SK-N-SH (cell line): ENCODE results near the gene PANX2. TPM values are rescaled to one million over a fixed set of nuclear protein-coding genes. Genes with fewer than 3 reads are reported as not detected.

Experiments used
- CTCF ChIA-PET: fragments of 300-600, 350-600 bp; formaldehyde crosslinking; extraction: SDS; loops from one replicate; lab custom pipeline; 2021; lab: Yijun Ruan, JAX
- POLR2A ChIA-PET: fragments of 350-600 bp; sonication (Branson Sonifier 250); formaldehyde crosslinking; extraction: SDS; loops from one replicate; lab custom pipeline; 2020; ENCODE audit warnings: antibody characterized with exemption, inconsistent platforms; lab: Yijun Ruan, JAX
- DNase-seq: peaks from one replicate; pipeline ENCODE4 v3.0.0; 2012
- H2AFZ ChIP-seq: fragments of 200-600 bp; sonication (generic); 2 replicates; pipeline ENCODE4 v1.8.1; 2016; ENCODE audit warnings: antibody characterized with exemption, mild to moderate bottlenecking, low read depth
- H3F3A ChIP-seq: fragments of 200-600 bp; sonication (generic); replicated peaks from 2 replicates; pipeline ENCODE3; 2016; ENCODE audit warnings: antibody characterized with exemption, mild to moderate bottlenecking; ENCODE audit not compliant: insufficient read depth
- H3K27ac ChIP-seq, 2 experiments: fragments of 200-500 bp in 1 of 2; fragments of 200-600 bp in 1 of 2; sonication (Bioruptor generic) in 1 of 2; sonication (generic), shearing (Covaris generic) in 1 of 2; 2 replicates each; pipeline versions ENCODE4 v1.5.1 to v1.6.1; 2014 to 2016; ENCODE audit warnings: low read depth in 2 of 2, inconsistent platforms in 1 of 2, low read length in 1 of 2, mild to moderate bottlenecking in 1 of 2, mixed read lengths in 1 of 2
- H3K27me3 ChIP-seq: fragments of 200-600 bp; sonication (generic), shearing (Covaris generic); 2 replicates; pipeline ENCODE4 v1.6.1; 2016; ENCODE audit warnings: mixed run types; ENCODE audit not compliant: insufficient read depth
- H3K36me3 ChIP-seq, 2 experiments: fragments of 200-500 bp in 1 of 2; fragments of 200-600 bp in 1 of 2; sonication (Bioruptor generic) in 1 of 2; sonication (generic) in 1 of 2; replicated peaks in 1 of 2; 2 replicates each; pipeline versions ENCODE3 to v1.5.1; 2014 to 2016; ENCODE audit warnings: low read length in 1 of 2, mild to moderate bottlenecking in 1 of 2; ENCODE audit not compliant: insufficient read depth in 2 of 2, control insufficient read depth in 1 of 2
- H3K4me1 ChIP-seq, 2 experiments: fragments of 200-500 bp in 1 of 2; fragments of 200-600 bp in 1 of 2; sonication (Bioruptor generic) in 1 of 2; sonication (generic), shearing (Covaris generic) in 1 of 2; 2 replicates each; pipeline versions ENCODE4 v1.5.1 to v1.6.1; 2014 to 2016; ENCODE audit warnings: low read depth in 1 of 2, low read length in 1 of 2, mixed run types in 1 of 2; ENCODE audit not compliant: insufficient read depth in 2 of 2, control insufficient read depth in 1 of 2
- H3K4me2 ChIP-seq: fragments of 200-600 bp; sonication (generic), shearing (Covaris generic); 2 replicates; pipeline ENCODE4 v1.6.1; 2017; ENCODE audit warnings: mixed run types
- H3K4me3 ChIP-seq, 2 experiments: fragments of 200-500 bp in 1 of 2; fragments of 200-600 bp in 1 of 2; sonication (Bioruptor generic) in 1 of 2; sonication (generic), shearing (Covaris generic) in 1 of 2; 2 replicates each; pipeline versions ENCODE4 v1.5.1 to v1.8.1; 2014 to 2016; ENCODE audit warnings: low read depth in 2 of 2, inconsistent platforms in 1 of 2, low read length in 1 of 2, mild to moderate bottlenecking in 1 of 2, mixed read lengths in 1 of 2, moderate library complexity in 1 of 2
- H3K79me2 ChIP-seq: fragments of 200-600 bp; sonication (generic); 2 replicates; pipeline ENCODE4 v1.8.1; 2017; ENCODE audit warnings: mild to moderate bottlenecking; ENCODE audit not compliant: insufficient read depth
- H3K9ac ChIP-seq: fragments of 200-600 bp; sonication (generic); 2 replicates; pipeline ENCODE4 v1.6.1; 2017; ENCODE audit warnings: mixed run types
- H3K9me2 ChIP-seq: fragments of 200-600 bp; sonication (generic); 2 replicates; pipeline ENCODE4 v1.6.1; 2017; ENCODE audit warnings: mixed run types
- H3K9me3 ChIP-seq: fragments of 200-600 bp; sonication (generic); 2 replicates; pipeline ENCODE4 v1.6.1; 2017; ENCODE audit warnings: mixed run types, mild to moderate bottlenecking, moderate library complexity
- H4K20me1 ChIP-seq: fragments of 200-600 bp; sonication (generic); 2 replicates; pipeline ENCODE4 v1.6.1; 2017; ENCODE audit warnings: mild to moderate bottlenecking, mixed run types; ENCODE audit not compliant: insufficient read depth
- ELF1 ChIP-seq: IDR thresholded peaks from 2 replicates; pipeline ENCODE4 v1.4.0; 2012
- FOXJ3 ChIP-seq: sonication (generic); formaldehyde crosslinking; IDR thresholded peaks from 2 replicates; pipeline ENCODE4 v1.5.1; 2020; ENCODE audit warnings: mild to moderate bottlenecking, missing genetic modification reagents
- FOXM1 ChIP-seq: IDR thresholded peaks from 2 replicates; pipeline ENCODE4 v1.4.0; 2012; ENCODE audit warnings: low read depth, mild to moderate bottlenecking
- GABPA ChIP-seq: IDR thresholded peaks from 2 replicates; pipeline ENCODE4 v1.4.0; 2012; ENCODE audit warnings: low read depth, mild to moderate bottlenecking
- GATA2 ChIP-seq: sonication (generic); formaldehyde crosslinking; IDR thresholded peaks from 2 replicates; pipeline ENCODE4 v1.5.0; 2020; ENCODE audit warnings: mild to moderate bottlenecking, missing genetic modification reagents
- IRF3 ChIP-seq: fragments of 150-350 bp; IDR thresholded peaks from 2 replicates; pipeline ENCODE4 v1.6.1; 2016; ENCODE audit warnings: mild to moderate bottlenecking, low read depth, low read length
- MAX ChIP-seq: IDR thresholded peaks from 2 replicates; pipeline ENCODE4 v1.4.0; 2012; ENCODE audit warnings: low read depth
- MXI1 ChIP-seq: IDR thresholded peaks from 2 replicates; pipeline ENCODE4 v1.6.1; 2012; ENCODE audit warnings: mild to moderate bottlenecking, low read depth, low read length, improper control_type of control experiment
- PBX3 ChIP-seq: IDR thresholded peaks from 2 replicates; pipeline ENCODE4; 2012
- RCOR1 ChIP-seq: fragments of 150-350 bp; IDR thresholded peaks from 2 replicates; pipeline ENCODE4 v1.6.1; 2017; ENCODE audit warnings: antibody characterized with exemption, low read length
- REST ChIP-seq: IDR thresholded peaks from 2 replicates; pipeline ENCODE4 v1.6.1; 2012; ENCODE audit warnings: mild to moderate bottlenecking, low read depth, low read length, moderate library complexity
- RXRA ChIP-seq: IDR thresholded peaks from 2 replicates; pipeline ENCODE4 v1.4.0; 2012; ENCODE audit warnings: low read depth, mild to moderate bottlenecking, borderline replicate concordance
- SIN3A ChIP-seq: IDR thresholded peaks from 2 replicates; pipeline ENCODE4 v1.6.1; 2012; ENCODE audit warnings: low read depth, mild to moderate bottlenecking, low read length, moderate library complexity, borderline replicate concordance
- ZBTB33 ChIP-seq: IDR thresholded peaks from 2 replicates; pipeline ENCODE4 v1.4.0; 2012; ENCODE audit warnings: low read depth, borderline replicate concordance
- WGBS: methylation state at CpG from one replicate; pipeline ENCODE4 v1.1.6; 2017; ENCODE audit warnings: low lambda C conversion rate; 5-methylcytosine and 5-hydroxymethylcytosine counted together
- polyA plus RNA-seq, 3 experiments: library from polyadenylated mRNA; depleted of rRNA; stranded (reverse); fragments of >200 nt; gene quantifications; 2 replicates each; pipeline ENCODE4 v1.2.3, GENCODE V29; 2012

The PANX2 gene
- polyA plus RNA-seq, 1 of the 3 experiments (the other 2 are of a cell fraction), result 2.4 TPM

GRCh38 chr22:50218153-50218995 is 47.8 kb downstream of the PANX2 start:
- WGBS, result 97% methylated on average over 17 of the region's 43 CpGs
- no peak overlapping the region for H3K27ac ChIP-seq
- peaks cover 14% of the 10 kb centered on the region; the same call in 1 of the 2 replicates for H3K79me2 ChIP-seq
- H3K4me2 ChIP-seq, result no peak overlapping the region
- no peaks in the 10 kb centered on the region for H3K9me3 ChIP-seq
- no peak overlapping the region for H3K9ac ChIP-seq
- H3K9me2 ChIP-seq, result no peaks in the 10 kb centered on the region
- H3K4me1 ChIP-seq, result peaks cover 0 to 22% of the 10 kb centered on the region in 2 experiments; a peak in 1 of 4 replicates
- H3F3A ChIP-seq, result no peaks in the 10 kb centered on the region
- ChIA-PET CTCF (interaction anchor here (1.0 to 2.7 kb wide), 5 partner anchors 11 to 72 kb away, joined by 3 to 12 read pairs (median 4); no protein-coding TSS in a partner anchor), POLR2A (no interaction called here)
- H4K20me1 ChIP-seq, result peaks cover 10% of the 10 kb centered on the region; the same call in 1 of the 2 replicates
- no peak for DNase-seq
- no peaks in the 10 kb centered on the region for H3K27me3 ChIP-seq
- H3K36me3 ChIP-seq, result peaks cover 15 to 71% of the 10 kb centered on the region in 2 experiments
- no peak overlapping the region for H2AFZ ChIP-seq
- TF ChIP-seq FOXM1 (no peak), SIN3A (no peak), PBX3 (no peak), RXRA (no peak), REST (no peak), ELF1 (no peak)
- no peak overlapping the region for H3K4me3 ChIP-seq

- Histone ChIP-seq H3K9me3 (no peaks in the 10 kb centered on the region), H4K20me1 (peaks cover 10% of the 10 kb centered on the region; the same call in 1 of the 2 replicates), H3K79me2 (peaks cover 6% of the 10 kb centered on the region; the same call in 1 of the 2 replicates), H3K4me1 (peaks cover 0 to 22% of the 10 kb centered on the region in 2 experiments; a peak in 1 of 4 replicates), H3K36me3 (peaks cover 11 to 77% of the 10 kb centered on the region in 2 experiments), H2AFZ (no peak overlapping the region), H3K27ac (no peak overlapping the region), H3K4me2 (no peak overlapping the region), H3K9ac (no peak overlapping the region), H3K4me3 (no peak overlapping the region), H3K27me3 (no peaks in the 10 kb centered on the region), H3K9me2 (no peaks in the 10 kb centered on the region), H3F3A (no peaks in the 10 kb centered on the region)
- ChIA-PET POLR2A (no interaction called here), CTCF (interaction anchor here (1.0 to 2.7 kb wide), 4 partner anchors 11 to 72 kb away, joined by 3 to 12 read pairs (median 4); no protein-coding TSS in a partner anchor)
- 92% methylated on average over 31 of the region's 42 CpGs for WGBS
- peak; percentile 87 for DNase-seq
- no peak for TF ChIP-seq IRF3
- no peak for TF ChIP-seq GATA2
- TF ChIP-seq RCOR1, result no peak
- TF ChIP-seq ZBTB33, result no peak
- TF ChIP-seq FOXJ3 (CRISPR knock-in tag), result no peak
- no peak for TF ChIP-seq FOXM1
- no peak for TF ChIP-seq GABPA
- TF ChIP-seq MAX, result peak; percentile 66
- TF ChIP-seq MXI1, result peak; percentile 92
Measured at GRCh38 chr22:50218996-50219727, 48.6 kb downstream of the PANX2 start.
